ENCODE data around the gene FNDC5. TPM values are rescaled to one million over a fixed set of nuclear protein-coding genes. Genes with fewer than 3 reads are reported as not detected.
A peak's percentile ranks its signal among the peaks of the same experiment; 100 is the strongest.

The FNDC5 gene
- total and polyA plus RNA-seq, 2 of the 13 experiments (the other 11 are each of a cell fraction or from before 2014, with no cell fraction given), result 1.4 to 3.1 TPM

DNA sequence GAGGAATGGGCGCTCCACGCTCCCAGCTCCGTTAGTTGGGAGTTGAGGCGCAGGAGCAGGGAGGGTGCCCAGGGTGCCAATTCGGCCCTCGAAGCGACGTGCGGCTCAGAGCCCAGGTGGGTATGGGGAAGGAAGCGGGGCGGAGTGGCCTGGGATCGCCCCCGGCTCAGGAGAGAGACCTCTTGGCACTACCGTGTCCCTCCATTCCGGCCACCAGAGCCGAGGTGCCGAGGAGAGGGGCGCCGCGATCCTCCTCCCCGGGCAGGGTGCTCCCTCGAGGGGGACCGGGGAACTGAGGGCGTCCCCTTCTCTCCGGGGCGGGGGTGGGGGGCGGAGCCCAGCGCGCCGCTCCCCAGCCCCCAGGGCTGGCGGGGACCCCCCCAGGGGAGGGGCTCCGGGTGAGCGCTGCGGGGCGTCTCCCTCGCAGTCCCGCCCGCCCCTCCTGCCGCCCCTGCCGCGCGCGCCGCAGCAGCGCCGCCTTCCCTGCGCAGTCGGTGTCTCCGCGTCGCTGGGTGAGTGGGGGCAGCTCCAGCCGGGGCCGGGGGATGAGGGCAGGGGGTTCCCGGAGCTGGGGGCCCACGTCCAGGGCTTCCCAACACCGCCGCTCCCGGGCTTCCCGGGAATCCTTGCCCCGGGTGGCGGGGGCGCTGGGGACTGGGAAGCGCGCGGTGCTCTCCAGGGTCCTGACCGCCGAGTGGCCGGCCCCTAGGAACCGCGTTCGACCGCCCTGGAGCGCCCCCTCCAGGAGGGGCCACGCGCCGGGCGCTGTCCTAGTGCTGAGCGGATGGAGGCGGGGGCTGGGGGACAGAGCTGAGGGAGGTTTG is 15.5 kb upstream of the FNDC5 start, which contains the start of gene HPCA (continued):
- TF ChIP-seq POGK (CRISPR knock-in tag; conservative IDR thresholded peaks at IDR 0.05) (peak; percentile 98), HCFC1 (IDR thresholded peaks at IDR 0.05; ENCODE audit: low read depth, low read length) (no peak), ZNF101 (CRISPR knock-in tag; IDR thresholded peaks at IDR 0.05; ENCODE audit: borderline replicate concordance, low read depth) (no peak), ZNF230 (CRISPR knock-in tag; IDR thresholded peaks at IDR 0.05) (peak; percentile 97), SP5 (CRISPR knock-in tag; IDR thresholded peaks at IDR 0.05; ENCODE audit: borderline replicate concordance, low read depth) (0 out of 2 replicates have a peak, but pooled peaks have one; percentile 16), ZBTB42 (CRISPR knock-in tag; IDR thresholded peaks at IDR 0.05) (peak; percentile 92; the same call in 1 of the 2 replicates), ZHX2 (IDR thresholded peaks at IDR 0.05; ENCODE audit: low read depth) (no peak), ZHX2 (CRISPR knock-in tag; IDR thresholded peaks at IDR 0.05; ENCODE audit: borderline replicate concordance) (peak; percentile 99), ZNF367 (CRISPR knock-in tag; IDR thresholded peaks at IDR 0.05; ENCODE audit: borderline replicate concordance) (peak; percentile 97; the same call in 1 of the 2 replicates), MIER2 (CRISPR knock-in tag; IDR thresholded peaks at IDR 0.05) (peak; percentile 100), ARNT (IDR thresholded peaks at IDR 0.05) (no peak), ZKSCAN8 (CRISPR knock-in tag; IDR thresholded peaks at IDR 0.05; ENCODE audit: borderline replicate concordance) (peak; percentile 82; the same call in 1 of the 2 replicates)
- TF ChIP-seq, protein P1, sequence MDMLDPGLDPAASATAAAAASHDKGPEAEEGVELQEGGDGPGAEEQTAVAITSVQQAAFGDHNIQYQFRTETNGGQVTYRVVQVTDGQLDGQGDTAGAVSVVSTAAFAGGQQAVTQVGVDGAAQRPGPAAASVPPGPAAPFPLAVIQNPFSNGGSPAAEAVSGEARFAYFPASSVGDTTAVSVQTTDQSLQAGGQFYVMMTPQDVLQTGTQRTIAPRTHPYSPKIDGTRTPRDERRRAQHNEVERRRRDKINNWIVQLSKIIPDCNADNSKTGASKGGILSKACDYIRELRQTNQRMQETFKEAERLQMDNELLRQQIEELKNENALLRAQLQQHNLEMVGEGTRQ (IDR thresholded peaks at IDR 0.05; ENCODE audit: low read depth, low read length), result no peak
- TF ChIP-seq, protein P1 (CRISPR knock-in tag; IDR thresholded peaks at IDR 0.05; ENCODE audit: borderline replicate concordance), result no peak
- TF ChIP-seq, protein P2, sequence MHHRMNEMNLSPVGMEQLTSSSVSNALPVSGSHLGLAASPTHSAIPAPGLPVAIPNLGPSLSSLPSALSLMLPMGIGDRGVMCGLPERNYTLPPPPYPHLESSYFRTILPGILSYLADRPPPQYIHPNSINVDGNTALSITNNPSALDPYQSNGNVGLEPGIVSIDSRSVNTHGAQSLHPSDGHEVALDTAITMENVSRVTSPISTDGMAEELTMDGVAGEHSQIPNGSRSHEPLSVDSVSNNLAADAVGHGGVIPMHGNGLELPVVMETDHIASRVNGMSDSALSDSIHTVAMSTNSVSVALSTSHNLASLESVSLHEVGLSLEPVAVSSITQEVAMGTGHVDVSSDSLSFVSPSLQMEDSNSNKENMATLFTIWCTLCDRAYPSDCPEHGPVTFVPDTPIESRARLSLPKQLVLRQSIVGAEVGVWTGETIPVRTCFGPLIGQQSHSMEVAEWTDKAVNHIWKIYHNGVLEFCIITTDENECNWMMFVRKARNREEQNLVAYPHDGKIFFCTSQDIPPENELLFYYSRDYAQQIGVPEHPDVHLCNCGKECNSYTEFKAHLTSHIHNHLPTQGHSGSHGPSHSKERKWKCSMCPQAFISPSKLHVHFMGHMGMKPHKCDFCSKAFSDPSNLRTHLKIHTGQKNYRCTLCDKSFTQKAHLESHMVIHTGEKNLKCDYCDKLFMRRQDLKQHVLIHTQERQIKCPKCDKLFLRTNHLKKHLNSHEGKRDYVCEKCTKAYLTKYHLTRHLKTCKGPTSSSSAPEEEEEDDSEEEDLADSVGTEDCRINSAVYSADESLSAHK (CRISPR knock-in tag; IDR thresholded peaks at IDR 0.05; ENCODE audit: borderline replicate concordance), result peak; percentile 94
- TF ChIP-seq, protein P3, sequence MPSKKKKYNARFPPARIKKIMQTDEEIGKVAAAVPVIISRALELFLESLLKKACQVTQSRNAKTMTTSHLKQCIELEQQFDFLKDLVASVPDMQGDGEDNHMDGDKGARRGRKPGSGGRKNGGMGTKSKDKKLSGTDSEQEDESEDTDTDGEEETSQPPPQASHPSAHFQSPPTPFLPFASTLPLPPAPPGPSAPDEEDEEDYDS (CRISPR knock-in tag; IDR thresholded peaks at IDR 0.05), result peak; percentile 70
